A673 (cell line): ENCODE results near the gene SOX15.

ENCODE experiments used
- CTCF ChIP-seq: fragments of 300-800, 200-600 bp; sonication (generic); conservative IDR thresholded peaks from 2 replicates; pipeline ENCODE4 v1.5.1; 2017; ENCODE audit warnings: low read depth, mild to moderate bottlenecking, antibody characterized with exemption, low read length, moderate library complexity, mixed read lengths
- EZH2 ChIP-seq: fragments of 200-600 bp; sonication (generic); IDR thresholded peaks from 2 replicates; pipeline ENCODE4 v1.6.1; 2017; ENCODE audit warnings: borderline replicate concordance, low read depth, mild to moderate bottlenecking, mixed read lengths, antibody characterized with exemption, low read length; ENCODE audit not compliant: poor library complexity, severe bottlenecking

GRCh38 chr17:7614425-7615264 lies 24.8 kb upstream of the SOX15 start, which contains the start of gene FXR2:
- peak; percentile 65 for TF ChIP-seq CTCF
- TF ChIP-seq EZH2, result no peak
